K562 (cell line): ENCODE measurements around the gene ENPP7. TPM values are rescaled to one million over a fixed set of nuclear protein-coding genes. Genes with fewer than 3 reads are reported as not detected.

Experiments
- BRD4 ChIP-seq: fragments of 200-600 bp; sonication (generic); IDR thresholded peaks from 2 replicates; pipeline ENCODE4 v1.6.1; 2017; ENCODE audit warnings: inconsistent platforms
- BRF1 ChIP-seq: IDR thresholded peaks from 3 replicates; pipeline ENCODE4 v1.6.1; 2011; ENCODE audit warnings: borderline replicate concordance, mild to moderate bottlenecking; ENCODE audit not compliant: insufficient read length; ENCODE audit errors: extremely low read depth
- CAMTA2 ChIP-seq: fragments of 250-450 bp; sonication (Bioruptor Pico); conservative IDR thresholded peaks from 2 replicates; pipeline ENCODE4 v1.5.1; 2022
- CBFA2T2 ChIP-seq: fragments of 450-650 bp; conservative IDR thresholded peaks from 2 replicates; pipeline ENCODE4 v1.6.1; 2017; ENCODE audit warnings: mild to moderate bottlenecking
- CBFB ChIP-seq: sonication (generic); formaldehyde crosslinking; IDR thresholded peaks from 2 replicates; pipeline ENCODE4 v1.4.0; 2020; ENCODE audit warnings: mild to moderate bottlenecking, missing genetic modification reagents
- CHD1 ChIP-seq: fragments of 200-600 bp; sonication (generic); IDR thresholded peaks from one replicate; pipeline ENCODE4 v1.6.1; 2012; ENCODE audit warnings: mild to moderate bottlenecking, moderate library complexity, low read length, inconsistent platforms
- GABPA ChIP-seq: fragments of 200-800 bp; sonication (Bioruptor generic); conservative IDR thresholded peaks from 2 replicates; pipeline ENCODE4 v1.6.1; 2016; ENCODE audit warnings: low read depth, missing genetic modification characterization, missing compliant biosample characterization
- GABPB1 ChIP-seq: sonication (generic); formaldehyde crosslinking; IDR thresholded peaks from 2 replicates; pipeline ENCODE4 v1.8.0; 2022; ENCODE audit warnings: mild to moderate bottlenecking, missing genetic modification reagents
- HDAC2 ChIP-seq: fragments of 450-650 bp; IDR thresholded peaks from 2 replicates; pipeline ENCODE4 v1.6.1; 2016; ENCODE audit warnings: mild to moderate bottlenecking
- MEF2A ChIP-seq: IDR thresholded peaks from 2 replicates; pipeline ENCODE4 v1.6.1; 2011; ENCODE audit warnings: low read depth, mild to moderate bottlenecking, low read length, moderate library complexity; ENCODE audit not compliant: control insufficient read depth
- MTA3 ChIP-seq: fragments of 450-650 bp; formaldehyde crosslinking; IDR thresholded peaks from 2 replicates; pipeline ENCODE4 v1.6.1; 2017; ENCODE audit warnings: mild to moderate bottlenecking, borderline replicate concordance
- PHB2 ChIP-seq: fragments of 450-650 bp; IDR thresholded peaks from 2 replicates; pipeline ENCODE4 v1.6.1; 2017; ENCODE audit warnings: low read depth
- RBM22 ChIP-seq: fragments of 200-400 bp; formaldehyde crosslinking; IDR thresholded peaks from 2 replicates; pipeline ENCODE4 v1.6.1; 2018; ENCODE audit warnings: low read length, low read depth; ENCODE audit not compliant: poor library complexity, severe bottlenecking
- RCOR1 ChIP-seq, 2 experiments: IDR thresholded peaks; 2 replicates each; pipeline ENCODE4 v1.6.1; 2012; ENCODE audit warnings: low read depth in 2 of 2, low read length in 2 of 2, borderline replicate concordance in 1 of 2, improper control_type of control experiment in 1 of 2
- SETDB1 ChIP-seq: IDR thresholded peaks from one replicate; pipeline ENCODE4 v1.6.1; 2012; ENCODE audit warnings: low read length, control low read depth, inconsistent platforms
- SIX5 ChIP-seq, 2 experiments: IDR thresholded peaks; 2 replicates each; pipeline ENCODE4 v1.6.1; 2011; ENCODE audit warnings: low read length in 2 of 2, borderline replicate concordance in 1 of 2, low read depth in 1 of 2, mild to moderate bottlenecking in 1 of 2, moderate library complexity in 1 of 2; ENCODE audit not compliant: insufficient read depth in 1 of 2
- SRSF1 ChIP-seq: fragments of 200-400 bp; formaldehyde crosslinking; IDR thresholded peaks from 2 replicates; pipeline ENCODE4 v1.6.1; 2017; ENCODE audit warnings: mild to moderate bottlenecking, low read depth, low read length, moderate library complexity
- ZBTB7A ChIP-seq: IDR thresholded peaks from 2 replicates; pipeline ENCODE4 v1.6.1; 2011; ENCODE audit warnings: low read depth, mild to moderate bottlenecking, low read length, moderate library complexity, borderline replicate concordance; ENCODE audit not compliant: control insufficient read depth
- ZFP36 ChIP-seq: fragments of 150-350 bp; IDR thresholded peaks from 2 replicates; pipeline ENCODE4 v1.6.1; 2018; ENCODE audit warnings: low read length, low read depth; ENCODE audit not compliant: partially characterized antibody
- polyA plus RNA-seq, 8 experiments: library from polyadenylated mRNA; depleted of rRNA in 4 of 8; stranded (reverse) in 5 of 8; unstranded in 3 of 8; fragments of >200 nt; fragmentation: Nextera tagmentation in 2 of 8; fragmentation: Illumina TruSeq in 1 of 8; extraction: Ambion mirVana in 2 of 8; extraction: Trizol in 1 of 8; gene quantifications; 2 replicates each; pipeline versions ENCODE4 v1.2.1 to v1.2.3, GENCODE V29; 2011 to 2014; ENCODE audit warnings: inconsistent platforms in 1 of 8, missing spikeins in 1 of 8
- total RNA-seq, 7 experiments: library from RNA; depleted of rRNA in 6 of 7; stranded (reverse); fragments of >200 nt in 6 of 7; fragmentation: Illumina TruSeq in 2 of 7; extraction: Trizol in 2 of 7; gene quantifications; 2 replicates each; pipeline versions ENCODE4 v1.2.1 to v1.2.3, GENCODE V29; 2011 to 2021; ENCODE audit warnings: low replicate concordance in 1 of 7
- TF ChIP-seq, protein P1 (sequence below): fragments of 250-450 bp; sonication (Bioruptor Pico); IDR thresholded peaks from 2 replicates; pipeline ENCODE4 v1.8.0; 2021; ENCODE audit warnings: borderline replicate concordance, mild to moderate bottlenecking, moderate library complexity; ENCODE audit not compliant: poor library complexity, severe bottlenecking
- TF ChIP-seq, protein P2 (sequence below): sonication (generic); formaldehyde crosslinking; IDR thresholded peaks from 2 replicates; pipeline ENCODE4 v1.8.0; 2022; ENCODE audit warnings: missing genetic modification reagents, mild to moderate bottlenecking, borderline replicate concordance

The ENPP7 gene
- total and polyA plus RNA-seq, 9 of the 15 experiments (the other 6 are each of a cell fraction or from before 2014, with no cell fraction given), result not detected

DNA sequence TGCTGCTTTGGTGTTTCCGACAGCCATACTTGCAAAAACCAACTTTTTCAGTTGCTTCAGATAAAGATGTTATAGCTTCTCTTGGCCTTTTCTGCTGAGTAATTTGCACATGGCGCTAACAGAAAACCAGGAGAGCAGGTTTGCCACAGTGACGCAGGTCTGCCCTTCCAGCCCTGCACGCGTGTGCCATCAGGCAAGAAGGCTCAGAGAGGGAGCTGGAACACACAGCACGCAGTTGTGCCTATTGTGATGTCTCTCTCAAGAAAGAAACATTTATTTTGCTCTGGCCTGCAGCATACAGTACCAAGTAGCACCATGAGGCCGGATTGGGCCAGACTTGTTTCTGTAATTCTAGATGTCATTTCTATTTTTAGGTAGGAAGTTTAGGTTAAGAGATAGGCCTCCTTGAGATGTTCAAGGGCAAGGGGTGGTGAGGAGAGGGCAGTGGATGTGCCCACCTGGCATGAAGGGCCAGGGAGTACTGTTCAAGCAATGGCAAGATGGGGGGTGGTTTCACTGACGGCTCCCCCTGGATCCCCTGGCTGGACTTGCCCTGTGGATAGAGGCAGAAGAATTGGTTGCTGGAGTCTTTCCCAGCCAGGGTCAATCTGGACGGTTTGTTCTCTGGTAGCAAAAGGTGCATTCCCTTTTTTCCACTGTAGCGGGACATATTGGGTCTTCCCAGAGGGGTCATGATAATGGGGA, 49.1 kb downstream of the ENPP7 start (continued):
- TF ChIP-seq GABPA (tag) (no peak), GABPB1 (CRISPR knock-in tag) (0 out of 2 replicates have a peak, but pooled peaks have one; percentile 0), PHB2 (no peak), RBM22 (no peak), BRD4 (no peak), ZBTB7A (no peak), CBFA2T2 (no peak), ZFP36 (peak; percentile 77), CBFB (no peak), CAMTA2 (CRISPR knock-in tag) (no peak), MTA3 (no peak), RCOR1 (IDR thresholded peaks at IDR 0.05; ENCODE audit: borderline replicate concordance in 1 of 2, low read depth in 2 of 2, low read length in 2 of 2) (0 out of 4 replicates have a peak, but pooled peaks of 1 of the 2 experiments have one; percentile 16), MEF2A (no peak), SETDB1 (no peak), HDAC2 (0 out of 2 replicates have a peak, but pooled peaks have one; percentile 22), SRSF1 (no peak), BRF1 (no peak), CHD1 (no peak), SIX5 (IDR thresholded peaks at IDR 0.05; ENCODE audit: borderline replicate concordance in 1 of 2, insufficient read depth in 1 of 2, low read depth in 1 of 2, low read length in 2 of 2) (0 out of 4 replicates have a peak, but pooled peaks of 1 of the 2 experiments have one; percentile 8)
- TF ChIP-seq, protein P1, sequence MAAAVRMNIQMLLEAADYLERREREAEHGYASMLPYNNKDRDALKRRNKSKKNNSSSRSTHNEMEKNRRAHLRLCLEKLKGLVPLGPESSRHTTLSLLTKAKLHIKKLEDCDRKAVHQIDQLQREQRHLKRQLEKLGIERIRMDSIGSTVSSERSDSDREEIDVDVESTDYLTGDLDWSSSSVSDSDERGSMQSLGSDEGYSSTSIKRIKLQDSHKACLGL (CRISPR knock-in tag), result no peak
- TF ChIP-seq, protein P2, sequence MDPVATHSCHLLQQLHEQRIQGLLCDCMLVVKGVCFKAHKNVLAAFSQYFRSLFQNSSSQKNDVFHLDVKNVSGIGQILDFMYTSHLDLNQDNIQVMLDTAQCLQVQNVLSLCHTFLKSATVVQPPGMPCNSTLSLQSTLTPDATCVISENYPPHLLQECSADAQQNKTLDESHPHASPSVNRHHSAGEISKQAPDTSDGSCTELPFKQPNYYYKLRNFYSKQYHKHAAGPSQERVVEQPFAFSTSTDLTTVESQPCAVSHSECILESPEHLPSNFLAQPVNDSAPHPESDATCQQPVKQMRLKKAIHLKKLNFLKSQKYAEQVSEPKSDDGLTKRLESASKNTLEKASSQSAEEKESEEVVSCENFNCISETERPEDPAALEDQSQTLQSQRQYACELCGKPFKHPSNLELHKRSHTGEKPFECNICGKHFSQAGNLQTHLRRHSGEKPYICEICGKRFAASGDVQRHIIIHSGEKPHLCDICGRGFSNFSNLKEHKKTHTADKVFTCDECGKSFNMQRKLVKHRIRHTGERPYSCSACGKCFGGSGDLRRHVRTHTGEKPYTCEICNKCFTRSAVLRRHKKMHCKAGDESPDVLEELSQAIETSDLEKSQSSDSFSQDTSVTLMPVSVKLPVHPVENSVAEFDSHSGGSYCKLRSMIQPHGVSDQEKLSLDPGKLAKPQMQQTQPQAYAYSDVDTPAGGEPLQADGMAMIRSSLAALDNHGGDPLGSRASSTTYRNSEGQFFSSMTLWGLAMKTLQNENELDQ (CRISPR knock-in tag), result no peak
- TF ChIP-seq, all 486 proteins: peak for 8
